Sigmoid colon (tissue), 4 donors: ENCODE data around the gene TMEM203.

Source experiments
- CTCF ChIP-seq, 4 experiments: fragments of 450-650 bp in 3 of 4; fragments of 200-600 bp in 1 of 4; IDR thresholded peaks; one replicate each; pipeline ENCODE4 v1.5.1; 2016 to 2019; ENCODE audit warnings: antibody characterized with exemption in 4 of 4, mild to moderate bottlenecking in 3 of 4, moderate library complexity in 2 of 4
- EP300 ChIP-seq, 4 donors: sonication (generic); formaldehyde crosslinking; IDR thresholded peaks; one replicate each; pipeline ENCODE4 v1.6.1; 2017; ENCODE audit warnings: antibody characterized with exemption in 4 of 4
- POLR2A ChIP-seq, 2 donors: fragments of 450-650 bp; IDR thresholded peaks; one replicate each; pipeline ENCODE4 v1.6.1; 2016; ENCODE audit warnings: antibody characterized with exemption in 2 of 2, mild to moderate bottlenecking in 2 of 2, moderate library complexity in 2 of 2

- TF ChIP-seq CTCF (IDR thresholded peaks at IDR 0.05) (no peak), EP300 (IDR thresholded peaks at IDR 0.05) (no peak), POLR2A (IDR thresholded peaks at IDR 0.05) (no peak)
Measured at GRCh38 chr9:137229903-137230704, 24.7 kb upstream of the TMEM203 start.
